H1 (cell line): Measurements from ENCODE around the gene LCN10. TPM values are rescaled to one million over a fixed set of nuclear protein-coding genes. Genes with fewer than 3 reads are reported as not detected.

Experiments
- CTCF ChIA-PET: fragments of 300-600 bp; sonication (Branson Sonifier 250); formaldehyde crosslinking; loops from one replicate; lab custom pipeline; 2021; ENCODE audit not compliant: partially characterized antibody; lab: Charles Lee
- POLR2A ChIA-PET: fragments of 300-600 bp; sonication (Branson Sonifier 250); formaldehyde crosslinking; loops from one replicate; lab custom pipeline; 2021; ENCODE audit warnings: inconsistent platforms; ENCODE audit not compliant: partially characterized antibody; lab: Charles Lee
- DNase-seq, 2 experiments: peaks; one replicate each; pipeline versions ENCODE4 v3.0.0 to v3.0.0-alpha.2; 2010 to 2022; ENCODE audit warnings: low spot score in 2 of 2, low read depth in 1 of 2, mixed read lengths in 1 of 2
- FAIRE-seq: peaks from 2 replicates; lab custom pipeline; 2011; peaks lifted over from hg19 to GRCh38; lab: Jason Lieb, UNC
- H2AFZ ChIP-seq: 2 replicates; pipeline ENCODE4 v1.8.1; 2012; ENCODE audit warnings: low read length, inconsistent platforms
- H2AK5ac ChIP-seq: 2 replicates; pipeline ENCODE4 v1.6.1; 2013; ENCODE audit warnings: low read depth, low read length
- H2BK120ac ChIP-seq: replicated peaks from 2 replicates; pipeline ENCODE3; 2013; ENCODE audit warnings: low read depth, low read length, inconsistent platforms
- H2BK12ac ChIP-seq: 2 replicates; pipeline ENCODE4 v1.6.1; 2013; ENCODE audit warnings: low read depth, low read length
- H2BK15ac ChIP-seq: 2 replicates; pipeline ENCODE4 v1.6.1; 2013; ENCODE audit warnings: low read length
- H2BK20ac ChIP-seq: 2 replicates; pipeline ENCODE4 v1.6.1; 2013; ENCODE audit warnings: low read length
- H2BK5ac ChIP-seq: 2 replicates; pipeline ENCODE4 v1.6.1; 2013; ENCODE audit warnings: low read depth, low read length
- H3K14ac ChIP-seq: 2 replicates; pipeline ENCODE4 v1.6.1; 2013; ENCODE audit warnings: inconsistent platforms; ENCODE audit not compliant: insufficient read length
- H3K18ac ChIP-seq: 2 replicates; pipeline ENCODE4 v1.6.1; 2013; ENCODE audit warnings: low read length; ENCODE audit errors: extremely low read depth
- H3K23ac ChIP-seq: 2 replicates; pipeline ENCODE4 v1.6.1; 2013; ENCODE audit warnings: inconsistent platforms; ENCODE audit not compliant: insufficient read length
- H3K23me2 ChIP-seq: 2 replicates; pipeline ENCODE4 v1.6.1; 2013; ENCODE audit warnings: low read depth, low read length
- H3K27ac ChIP-seq: 2 replicates; pipeline ENCODE4 v1.6.1; 2011; ENCODE audit warnings: low read depth, low read length, inconsistent platforms
- H3K27me3 ChIP-seq, 4 experiments: replicated peaks in 1 of 4; 1 replicate in 1 of 4; 2 replicates in 3 of 4; pipeline versions ENCODE4 v1.6.1 to v1.8.1; 2011 to 2013; ENCODE audit warnings: low read length in 3 of 4, mild to moderate bottlenecking in 3 of 4, inconsistent platforms in 2 of 4, mixed read lengths in 2 of 4, moderate library complexity in 1 of 4; ENCODE audit not compliant: control insufficient read depth in 3 of 4, insufficient read depth in 3 of 4; ENCODE audit errors: extremely low read depth in 1 of 4
- H3K36me3 ChIP-seq, 4 experiments: 2 replicates each; pipeline versions ENCODE4 v1.6.1 to v1.8.1; 2011 to 2013; ENCODE audit warnings: mild to moderate bottlenecking in 4 of 4, low read length in 3 of 4, moderate library complexity in 2 of 4, control low read depth in 1 of 4, inconsistent platforms in 1 of 4; ENCODE audit not compliant: insufficient read depth in 4 of 4, control insufficient read depth in 2 of 4
- H3K4ac ChIP-seq: replicated peaks from 2 replicates; pipeline ENCODE3; 2013; ENCODE audit warnings: low read length, low read depth, mixed read lengths, inconsistent platforms; ENCODE audit not compliant: insufficient read length
- H3K4me1 ChIP-seq, 4 experiments: replicated peaks in 1 of 4; 1 replicate in 1 of 4; 2 replicates in 3 of 4; pipeline versions ENCODE4 v1.6.1 to v1.8.1; 2011 to 2013; ENCODE audit warnings: low read length in 3 of 4, inconsistent platforms in 2 of 4, mixed read lengths in 1 of 4; ENCODE audit not compliant: insufficient read depth in 4 of 4, control insufficient read depth in 3 of 4
- H3K4me2 ChIP-seq, 2 experiments: 2 replicates each; pipeline versions ENCODE4 v1.6.1 to v1.8.1; 2011 to 2013; ENCODE audit warnings: low read depth in 2 of 2, low read length in 2 of 2, control low read depth in 1 of 2, inconsistent platforms in 1 of 2, mild to moderate bottlenecking in 1 of 2; ENCODE audit not compliant: insufficient read depth in 1 of 2
- H3K4me3 ChIP-seq, 4 experiments: fragments of 200-600, 300-600 bp in 1 of 4; sonication (generic), shearing (Covaris generic), sonication (Bioruptor Twin) in 1 of 4; 2 replicates each; pipeline versions ENCODE4 v1.5.1 to v1.8.1; 2011 to 2016; ENCODE audit warnings: low read length in 4 of 4, low read depth in 3 of 4, control low read depth in 2 of 4, inconsistent platforms in 2 of 4, mild to moderate bottlenecking in 2 of 4, mixed read lengths in 1 of 4, moderate library complexity in 1 of 4; ENCODE audit not compliant: insufficient read depth in 2 of 4; ENCODE audit errors: extremely low read depth in 1 of 4
- H3K56ac ChIP-seq: replicated peaks from 2 replicates; pipeline ENCODE3; 2013; ENCODE audit warnings: low read depth, mild to moderate bottlenecking, mixed read lengths, low read length, inconsistent platforms; ENCODE audit not compliant: insufficient read length
- H3K79me1 ChIP-seq: 2 replicates; pipeline ENCODE4 v1.6.1; 2013; ENCODE audit warnings: low read depth, low read length, control low read depth
- H3K79me2 ChIP-seq, 2 experiments: 2 replicates each; pipeline versions ENCODE4 v1.6.1 to v1.8.1; 2012 to 2013; ENCODE audit warnings: low read length in 2 of 2, mild to moderate bottlenecking in 2 of 2, inconsistent platforms in 1 of 2; ENCODE audit not compliant: insufficient read depth in 2 of 2, control insufficient read depth in 1 of 2
- H3K9ac ChIP-seq, 4 experiments: replicated peaks in 1 of 4; 1 replicate in 1 of 4; 2 replicates in 3 of 4; pipeline versions ENCODE4 v1.6.1 to v1.8.1; 2011 to 2013; ENCODE audit warnings: low read depth in 3 of 4, low read length in 3 of 4, control low read depth in 2 of 4, mild to moderate bottlenecking in 2 of 4, moderate library complexity in 2 of 4, inconsistent platforms in 1 of 4; ENCODE audit errors: extremely low read depth in 1 of 4
- H3K9me3 ChIP-seq, 2 experiments: 2 replicates each; pipeline versions ENCODE4 v1.6.1 to v1.8.1; 2012 to 2013; ENCODE audit warnings: mild to moderate bottlenecking in 2 of 2, moderate library complexity in 2 of 2, control low read depth in 1 of 2, inconsistent platforms in 1 of 2, low read depth in 1 of 2, low read length in 1 of 2, mixed read lengths in 1 of 2; ENCODE audit not compliant: insufficient read depth in 2 of 2
- H4K20me1 ChIP-seq, 2 experiments: replicated peaks in 1 of 2; 2 replicates each; pipeline versions ENCODE3 to v1.8.1; 2011 to 2013; ENCODE audit warnings: inconsistent platforms in 2 of 2, low read length in 2 of 2, mild to moderate bottlenecking in 1 of 2; ENCODE audit not compliant: insufficient read depth in 2 of 2, control insufficient read depth in 1 of 2
- H4K5ac ChIP-seq: 2 replicates; pipeline ENCODE4 v1.6.1; 2013; ENCODE audit warnings: low read length, low read depth, mixed read lengths, inconsistent platforms; ENCODE audit not compliant: insufficient read length
- H4K8ac ChIP-seq: 2 replicates; pipeline ENCODE4 v1.8.0; 2013; ENCODE audit warnings: mild to moderate bottlenecking, moderate library complexity, low read length, inconsistent platforms; ENCODE audit not compliant: insufficient read depth; ENCODE audit errors: extremely low read depth
- H4K91ac ChIP-seq: replicated peaks from 2 replicates; pipeline ENCODE3; 2013; ENCODE audit warnings: low read length, mixed read lengths, inconsistent platforms; ENCODE audit not compliant: insufficient read length
- ASH2L ChIP-seq: fragments of 200-600, 300-600 bp; sonication (generic); IDR thresholded peaks from one replicate; pipeline ENCODE4 v1.7.1; 2017; ENCODE audit warnings: low read length
- BRCA1 ChIP-seq: IDR thresholded peaks from 2 replicates; pipeline ENCODE4 v1.6.1; 2012; ENCODE audit warnings: low read depth, low read length, improper control_type of control experiment
- CEBPB ChIP-seq: IDR thresholded peaks from 2 replicates; pipeline ENCODE4 v1.6.1; 2012; ENCODE audit warnings: low read depth, low read length
- CHD1 ChIP-seq: IDR thresholded peaks from 2 replicates; pipeline ENCODE4 v1.6.1; 2012; ENCODE audit warnings: low read depth, low read length, improper control_type of control experiment
- CHD2 ChIP-seq: IDR thresholded peaks from 2 replicates; pipeline ENCODE4 v1.6.1; 2012; ENCODE audit warnings: low read length, improper control_type of control experiment
- CTCF ChIP-seq, 3 experiments: IDR thresholded peaks; 1 replicate in 2 of 3; 2 replicates in 1 of 3; pipeline versions ENCODE4 v1.5.1 to v1.6.1; 2011; ENCODE audit warnings: low read length in 3 of 3, mild to moderate bottlenecking in 3 of 3, inconsistent platforms in 2 of 3, low read depth in 1 of 3, moderate library complexity in 1 of 3; ENCODE audit not compliant: insufficient read depth in 1 of 3; ENCODE audit errors: control extremely low read depth in 1 of 3
- FOSL1 ChIP-seq: IDR thresholded peaks from 2 replicates; pipeline ENCODE4 v1.6.1; 2011; ENCODE audit warnings: mild to moderate bottlenecking, low read depth, low read length, moderate library complexity; ENCODE audit not compliant: insufficient read depth
- KDM4A ChIP-seq: IDR thresholded peaks from one replicate; pipeline ENCODE4 v1.7.1; 2012; ENCODE audit warnings: low read depth, mild to moderate bottlenecking, moderate library complexity, low read length, inconsistent platforms; ENCODE audit not compliant: severe bottlenecking
- POLR2A ChIP-seq, 2 experiments: IDR thresholded peaks; 1 replicate in 1 of 2; 2 replicates in 1 of 2; pipeline ENCODE4 v1.6.1; 2011; ENCODE audit warnings: low read depth in 2 of 2, low read length in 2 of 2, mild to moderate bottlenecking in 2 of 2; ENCODE audit errors: control extremely low read depth in 1 of 2
- RNF2 ChIP-seq: fragments of 200-900, 300-1000 bp; sonication (generic); IDR thresholded peaks from 2 replicates; pipeline ENCODE4 v1.7.1; 2016; ENCODE audit warnings: borderline replicate concordance, low read depth, mild to moderate bottlenecking, antibody characterized with exemption, low read length; ENCODE audit not compliant: poor library complexity, severe bottlenecking; ENCODE audit errors: missing control alignments
- TBP ChIP-seq: IDR thresholded peaks from 2 replicates; pipeline ENCODE4 v1.6.1; 2011; ENCODE audit warnings: low read depth, low read length, improper control_type of control experiment
- WGBS, 2 experiments: shearing (Covaris generic) in 1 of 2; methylation state at CpG; one replicate each; pipeline versions ENCODE4 v1.1.6 to v1.1.7; 2013 to 2015; ENCODE audit warnings: low lambda C conversion rate in 2 of 2, mixed read lengths in 2 of 2, inconsistent platforms in 1 of 2, low coverage in 1 of 2, missing lambda C conversion rate in 1 of 2; ENCODE audit not compliant: insufficient replicate concordance in 2 of 2, insufficient coverage in 1 of 2, insufficient read length in 1 of 2; ENCODE audit errors: extremely low coverage in 1 of 2, missing lambda C conversion rate in 1 of 2; 5-methylcytosine and 5-hydroxymethylcytosine counted together
- polyA plus RNA-seq, 7 experiments: library from polyadenylated mRNA; depleted of rRNA in 3 of 7; stranded (reverse) in 5 of 7; unstranded in 2 of 7; fragments of >200 nt in 5 of 7; fragments of 200-250 nt in 2 of 7; gene quantifications; 1 replicate in 5 of 7; 2 replicates in 1 of 7; 4 replicates in 1 of 7; pipeline versions ENCODE4 v1.2.1 to v1.2.3, GENCODE V29; 2011 to 2013; ENCODE audit warnings: missing spikeins in 2 of 7, mixed read lengths in 2 of 7
- total RNA-seq: library from RNA; stranded (reverse); fragmentation: NEBNext Ultra II Directional; extraction: Animal tissue kit (Norgen Biotek cat#: 25700); gene quantifications from 2 replicates; pipeline ENCODE4 v1.2.1, GENCODE V29; 2021

LCN10 gene
- total and polyA plus RNA-seq, 2 of the 8 experiments (the other 6 are each of a cell fraction or from before 2014, with no cell fraction given) = 2.6 to 2.8 TPM

- FAIRE-seq (no peak), DNase-seq (no peak)
- Histone ChIP-seq H3K23ac (no peak overlapping the region), H2AK5ac (no peak overlapping the region), H3K79me2 (peaks cover 0 to 11% of the 10 kb centered on the region in 2 experiments; a peak in 1 of 4 replicates), H3K9me3 (no peaks in the 10 kb centered on the region), H3K56ac (no peak overlapping the region), H4K8ac (no peak overlapping the region), H2BK120ac (no peak overlapping the region), H3K4me2 (no peak overlapping the region), H3K4me3 (no peak overlapping the region), H3K23me2 (peaks cover 3% of the 10 kb centered on the region; the same call in 1 of the 2 replicates), H4K5ac (no peak overlapping the region), H2BK20ac (no peak overlapping the region), H2BK5ac (no peak overlapping the region), H4K91ac (no peak overlapping the region), H3K27ac (no peak overlapping the region), H3K4me1 (peaks cover 0 to 12% (median 6%) of the 10 kb centered on the region in 4 experiments; a peak in 5 of 7 replicates), H2AFZ (no peak overlapping the region), H3K27me3 (peaks cover 0 to 5% (median 3%) of the 10 kb centered on the region in 4 experiments; a peak in 4 of 7 replicates), H4K20me1 (peaks cover 11 to 13% of the 10 kb centered on the region in 2 experiments), H3K18ac (no peak overlapping the region), H3K36me3 (no peaks in the 10 kb centered on the region), H2BK12ac (no peak overlapping the region), H3K9ac (no peak overlapping the region), H3K14ac (no peak overlapping the region), H3K4ac (no peak overlapping the region), H3K79me1 (peaks cover 16% of the 10 kb centered on the region), H2BK15ac (no peak overlapping the region)
- POLR2A ChIA-PET = interaction anchor here (5.0 kb wide), 1 partner anchor 17 kb away, joined by 35 read pairs; no protein-coding TSS in a partner anchor
- CTCF ChIA-PET = interaction anchor here (1.0 kb wide), 1 partner anchor 11 kb away, joined by 3 read pairs; no protein-coding TSS in a partner anchor
- WGBS, 2 experiments = 86% methylated on average over 7 of the region's 7 CpGs; no CpG with 5 or more reads in 1 of the 2 experiments
- TF ChIP-seq CEBPB = no peak
- no peak for TF ChIP-seq CHD2
- no peak for TF ChIP-seq CHD1
- TF ChIP-seq POLR2A (IDR thresholded peaks at IDR 0.05; ENCODE audit: control extremely low read depth in 1 of 2, low read depth in 2 of 2, low read length in 2 of 2) = no peak
- TF ChIP-seq BRCA1 = no peak
- no peak for TF ChIP-seq ASH2L
- TF ChIP-seq TBP = no peak
- TF ChIP-seq FOSL1 = no peak
- no peak for TF ChIP-seq KDM4A
- TF ChIP-seq CTCF (IDR thresholded peaks at IDR 0.05; ENCODE audit: control extremely low read depth in 1 of 3, insufficient read depth in 1 of 3, low read depth in 1 of 3, low read length in 3 of 3) = no peak
- no peak for TF ChIP-seq RNF2
These were observed 32.2 kb downstream of the LCN10 start for GRCh38 chr9:136710543-136710942.
